ENCODE measurements around the gene SPATA32. TPM values are rescaled to one million over a fixed set of nuclear protein-coding genes. Genes with fewer than 3 reads are reported as not detected.

The SPATA32 gene
- total RNA-seq, 2 experiments from 2014 or later: 0.20 to 0.23 TPM

Other genes with a start within 250 kb of the SPATA32 start
- gene DCAKD, start 210.5 kb downstream of the SPATA32 start, total RNA-seq: 10 to 100 TPM; 25.9 to 26.2 TPM
- 100 to 1,000 TPM; 114 TPM for gene NMT1, start 200.8 kb downstream of the SPATA32 start, total RNA-seq
- gene PLCD3, start 129.6 kb downstream of the SPATA32 start, total RNA-seq: 1 to 10 TPM; 2.7 to 3.1 TPM
- gene ACBD4, start 126.4 kb downstream of the SPATA32 start, total RNA-seq: 10 to 100 TPM; 15.0 to 17.8 TPM
- 10 to 100 TPM; 35.0 to 35.8 TPM for gene HEXIM1, start 113.6 kb downstream of the SPATA32 start, total RNA-seq
- 1 to 10 TPM; 6.5 to 8.0 TPM for gene HEXIM2, start 100.2 kb downstream of the SPATA32 start, total RNA-seq
- 100 to 1,000 TPM; 465 to 477 TPM for gene FMNL1, start 40.2 kb downstream of the SPATA32 start, total RNA-seq
- gene MAP3K14, start 54.9 kb upstream of the SPATA32 start, total RNA-seq: 10 to 100 TPM; 28.7 to 30.6 TPM
- gene ARHGAP27, start 170.8 kb upstream of the SPATA32 start, total RNA-seq: 10 to 100 TPM; 81.4 to 84.4 TPM
- 10 to 100 TPM; 62.7 to 63.5 TPM for gene PLEKHM1, start 228.6 kb upstream of the SPATA32 start, total RNA-seq

All from activated CD4-positive, alpha-beta memory T cell treated with anti-CD3 and anti-CD28 coated beads, Interleukin-2, amount 10 ng/mL, durations not matched to agents 7 days and 5 days (primary cell).